Activated naive CD8-positive, alpha-beta T cell (primary cell): Measurements from ENCODE around the gene GOLGA6L10.
"Not testable (repeated sequence)": the region's sequence is repeated elsewhere in the genome, so short reads cannot be mapped to it uniquely, and the experiment has no call there.

ENCODE experiments used
- H3K27ac Mint-ChIP-seq: one replicate; pipeline ENCODE4 v1.8.0; 2021; ENCODE audit warnings: mixed read lengths
- H3K27me3 Mint-ChIP-seq: one replicate; pipeline ENCODE4 v1.8.0; 2021; ENCODE audit warnings: mixed read lengths
- H3K36me3 Mint-ChIP-seq: one replicate; pipeline ENCODE4 v1.8.0; 2021; ENCODE audit warnings: mixed read lengths
- H3K4me1 Mint-ChIP-seq: one replicate; pipeline ENCODE4 v1.8.0; 2021; ENCODE audit warnings: low read depth, mixed read lengths
- H3K4me3 Mint-ChIP-seq: one replicate; pipeline ENCODE4 v1.8.0; 2021; ENCODE audit warnings: mild to moderate bottlenecking, mixed read lengths
- H3K9me3 Mint-ChIP-seq: one replicate; pipeline ENCODE4 v1.8.0; 2021; ENCODE audit warnings: low read depth, mixed read lengths

Gene GOLGA6L10

GRCh38 chr15:82315519-82316246 lies 33.6 kb downstream of the GOLGA6L10 start:
- Mint-ChIP-seq H3K27ac (no peak overlapping the region), H3K36me3 (peaks cover under 1% of the 10 kb centered on the region), H3K9me3 (no peaks in the 10 kb centered on the region), H3K4me3 (no peak overlapping the region), H3K27me3 (no peaks in the 10 kb centered on the region), H3K4me1 (no peaks in the 10 kb centered on the region)

GRCh38 chr15:82314769-82315518 lies 34.3 kb downstream of the GOLGA6L10 start:
- Mint-ChIP-seq H3K4me3 (no peak overlapping the region), H3K27me3 (no peaks in the 10 kb centered on the region), H3K27ac (no peak overlapping the region), H3K9me3 (no peaks in the 10 kb centered on the region), H3K4me1 (no peaks in the 10 kb centered on the region), H3K36me3 (peaks cover 4% of the 10 kb centered on the region)

- H3K4me1 Mint-ChIP-seq, H3K27ac Mint-ChIP-seq, H3K4me3 Mint-ChIP-seq, H3K9me3 Mint-ChIP-seq, H3K27me3 Mint-ChIP-seq, H3K36me3 Mint-ChIP-seq: not testable (repeated sequence)
These were observed 35.1 kb downstream of the GOLGA6L10 start for GRCh38 chr15:82313951-82314768.

GRCh38 chr15:82313446-82313845 lies 35.8 kb downstream of the GOLGA6L10 start:
- Mint-ChIP-seq H3K27ac (no peak overlapping the region), H3K4me3 (no peak overlapping the region), H3K36me3 (peaks cover 7% of the 10 kb centered on the region), H3K27me3 (no peaks in the 10 kb centered on the region), H3K9me3 (no peaks in the 10 kb centered on the region), H3K4me1 (no peaks in the 10 kb centered on the region)

GRCh38 chr15:82312586-82313349 lies 36.5 kb downstream of the GOLGA6L10 start:
- no peaks in the 10 kb centered on the region for H3K4me1 Mint-ChIP-seq
- H3K27ac Mint-ChIP-seq = no peak overlapping the region
- H3K27me3 Mint-ChIP-seq = no peaks in the 10 kb centered on the region
- H3K36me3 Mint-ChIP-seq = peaks cover 7% of the 10 kb centered on the region
- H3K9me3 Mint-ChIP-seq = no peaks in the 10 kb centered on the region
- H3K4me3 Mint-ChIP-seq = no peak overlapping the region

GRCh38 chr15:82311321-82311720 lies 38.0 kb downstream of the GOLGA6L10 start:
- H3K36me3 Mint-ChIP-seq, H3K4me1 Mint-ChIP-seq, H3K27ac Mint-ChIP-seq, H3K9me3 Mint-ChIP-seq, H3K27me3 Mint-ChIP-seq, H3K4me3 Mint-ChIP-seq: not testable (repeated sequence)

GRCh38 chr15:82309802-82310201 lies 39.5 kb downstream of the GOLGA6L10 start:
- Mint-ChIP-seq H3K9me3 (no peaks in the 10 kb centered on the region), H3K27ac (no peak overlapping the region), H3K27me3 (no peaks in the 10 kb centered on the region), H3K4me3 (no peak overlapping the region), H3K36me3 (peaks cover 10% of the 10 kb centered on the region), H3K4me1 (peaks cover 6% of the 10 kb centered on the region)

- Mint-ChIP-seq H3K4me3 (no peak overlapping the region), H3K9me3 (no peaks in the 10 kb centered on the region)
These were observed 41.6 kb downstream of the GOLGA6L10 start for GRCh38 chr15:82307714-82308081.

GRCh38 chr15:82306791-82307713 lies 42.2 kb downstream of the GOLGA6L10 start:
- Mint-ChIP-seq H3K27ac (no peak overlapping the region), H3K4me3 (no peak overlapping the region), H3K4me1 (peaks cover 8% of the 10 kb centered on the region), H3K27me3 (no peaks in the 10 kb centered on the region), H3K9me3 (no peaks in the 10 kb centered on the region), H3K36me3 (peaks cover 10% of the 10 kb centered on the region)

More at GRCh38 chr15:82307714-82308081, 41.6 kb downstream of the GOLGA6L10 start:
- no peak overlapping the region for H3K27ac Mint-ChIP-seq
- H3K4me1 Mint-ChIP-seq = peaks cover 8% of the 10 kb centered on the region
- no peaks in the 10 kb centered on the region for H3K27me3 Mint-ChIP-seq
- peaks cover 10% of the 10 kb centered on the region for H3K36me3 Mint-ChIP-seq

GRCh38 chr15:82305621-82306048 lies 43.6 kb downstream of the GOLGA6L10 start:
- no peaks in the 10 kb centered on the region for H3K9me3 Mint-ChIP-seq
- H3K36me3 Mint-ChIP-seq = peaks cover 9% of the 10 kb centered on the region
- H3K27ac Mint-ChIP-seq = no peak overlapping the region
- no peak overlapping the region for H3K4me3 Mint-ChIP-seq
- peaks cover 8% of the 10 kb centered on the region for H3K4me1 Mint-ChIP-seq
- H3K27me3 Mint-ChIP-seq = no peaks in the 10 kb centered on the region

GRCh38 chr15:82304778-82305090 lies 44.5 kb downstream of the GOLGA6L10 start:
- H3K9me3 Mint-ChIP-seq = no peaks in the 10 kb centered on the region
- no peak overlapping the region for H3K27ac Mint-ChIP-seq
- no peaks in the 10 kb centered on the region for H3K27me3 Mint-ChIP-seq
- H3K4me1 Mint-ChIP-seq = peaks cover 8% of the 10 kb centered on the region
- H3K4me3 Mint-ChIP-seq = no peak overlapping the region
- H3K36me3 Mint-ChIP-seq = peaks cover 6% of the 10 kb centered on the region

GRCh38 chr15:82303956-82304777 lies 45.1 kb downstream of the GOLGA6L10 start:
- Mint-ChIP-seq H3K9me3 (no peaks in the 10 kb centered on the region), H3K27me3 (no peaks in the 10 kb centered on the region), H3K4me3 (no peak overlapping the region), H3K36me3 (peaks cover 6% of the 10 kb centered on the region), H3K27ac (no peak overlapping the region), H3K4me1 (peaks cover 8% of the 10 kb centered on the region)

GRCh38 chr15:82301296-82302016 lies 47.8 kb downstream of the GOLGA6L10 start:
- Mint-ChIP-seq H3K27me3 (no peaks in the 10 kb centered on the region), H3K27ac (no peak overlapping the region), H3K36me3 (no peaks in the 10 kb centered on the region), H3K4me1 (peaks cover 17% of the 10 kb centered on the region), H3K9me3 (no peaks in the 10 kb centered on the region), H3K4me3 (no peak overlapping the region)
